Measurements from ENCODE around the gene SLC34A3. TPM values are rescaled to one million over a fixed set of nuclear protein-coding genes. Genes with fewer than 3 reads are reported as not detected.

The SLC34A3 gene
- total and polyA plus RNA-seq, 2 donors (not counting 3 experiments of a cell fraction or from before 2014, with no cell fraction given): not detected

GRCh38 chr9:137205126-137206069 lies 25.3 kb upstream of the SLC34A3 start, which contains the start of the genes NDOR1 and TMEM203:
Gene NDOR1 (plus strand): TSS chr9:137205700. CDS start chr9:137205778, 78 bp downstream.
Gene TMEM203 (minus strand): TSS chr9:137205648. CDS start chr9:137205414, 234 bp downstream.
- peaks cover 0 to 5% of the 10 kb centered on the region in 2 experiments for H3K36me3 ChIP-seq (ENCODE audit: control insufficient read depth in 2 of 2, extremely low read depth in 1 of 2, insufficient read depth in 2 of 2, low read length in 2 of 2)
- peak within 1 kb of the TSS; percentile 56 for H3K27ac ChIP-seq (ENCODE audit: insufficient read depth, low read depth, low read length)
- H2AFZ ChIP-seq (ENCODE audit: low read depth, low read length): peak within 1 kb of the TSS; percentile 65
- TF ChIP-seq POLR2AphosphoS5 (IDR thresholded peaks at IDR 0.05; ENCODE audit: insufficient read depth, low read depth, low read length) (peak; percentile 98), POLR2A (IDR thresholded peaks at IDR 0.05; ENCODE audit: low read depth, low read length) (peak; percentile 97), MYC (IDR thresholded peaks at IDR 0.05; ENCODE audit: low read depth, low read length) (no peak), FOS (IDR thresholded peaks at IDR 0.05; ENCODE audit: borderline replicate concordance, insufficient read depth, low read length) (no peak)
- TF ChIP-seq, protein P1, sequence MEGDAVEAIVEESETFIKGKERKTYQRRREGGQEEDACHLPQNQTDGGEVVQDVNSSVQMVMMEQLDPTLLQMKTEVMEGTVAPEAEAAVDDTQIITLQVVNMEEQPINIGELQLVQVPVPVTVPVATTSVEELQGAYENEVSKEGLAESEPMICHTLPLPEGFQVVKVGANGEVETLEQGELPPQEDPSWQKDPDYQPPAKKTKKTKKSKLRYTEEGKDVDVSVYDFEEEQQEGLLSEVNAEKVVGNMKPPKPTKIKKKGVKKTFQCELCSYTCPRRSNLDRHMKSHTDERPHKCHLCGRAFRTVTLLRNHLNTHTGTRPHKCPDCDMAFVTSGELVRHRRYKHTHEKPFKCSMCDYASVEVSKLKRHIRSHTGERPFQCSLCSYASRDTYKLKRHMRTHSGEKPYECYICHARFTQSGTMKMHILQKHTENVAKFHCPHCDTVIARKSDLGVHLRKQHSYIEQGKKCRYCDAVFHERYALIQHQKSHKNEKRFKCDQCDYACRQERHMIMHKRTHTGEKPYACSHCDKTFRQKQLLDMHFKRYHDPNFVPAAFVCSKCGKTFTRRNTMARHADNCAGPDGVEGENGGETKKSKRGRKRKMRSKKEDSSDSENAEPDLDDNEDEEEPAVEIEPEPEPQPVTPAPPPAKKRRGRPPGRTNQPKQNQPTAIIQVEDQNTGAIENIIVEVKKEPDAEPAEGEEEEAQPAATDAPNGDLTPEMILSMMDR (IDR thresholded peaks at IDR 0.05; ENCODE audit: extremely low read depth in 1 of 2, insufficient read depth in 1 of 2, low read depth in 1 of 2, low read length in 2 of 2): no peak
- peak; percentile 81 for FAIRE-seq
- BruUV-seq (replicated peaks): TSS peak; percentile 73
- H4K20me1 ChIP-seq (replicated peaks; ENCODE audit: control insufficient read depth, extremely low read depth, insufficient read depth, low read length): no peaks in the 10 kb centered on the region
- no peaks in the 10 kb centered on the region for H3K27me3 ChIP-seq (ENCODE audit: control insufficient read depth in 2 of 2, insufficient read depth in 2 of 2, low read length in 2 of 2)
- intact Hi-C loops (cut with micrococcal nuclease): loop anchor here (2.0 kb wide), 1 partner anchor 17 kb away; the partner anchor contains the start of genes ANAPC2 and SSNA1
- peak; percentile 80 for DNase-seq (ENCODE audit: low read depth, low spot score)
- CTCF ChIA-PET: interaction anchor here (1.0 to 2.1 kb wide), 6 partner anchors 8 to 36 kb away, joined by 3 to 13 read pairs (median 6); partner anchors contain the start of genes LRRC26, RNF208, RNF224 and SSNA1
- no peaks in the 10 kb centered on the region for H3K9me1 ChIP-seq (replicated peaks; ENCODE audit: control insufficient read depth, extremely low read depth, insufficient read depth, low read length)
- dilution Hi-C loops (cut with MboI; ENCODE audit: extremely low pct_ligation_motif_present, low sequenced_read_pairs): no loop called here
- H3K9me3 ChIP-seq (replicated peaks; ENCODE audit: control insufficient read depth, insufficient read depth, low read length): no peaks in the 10 kb centered on the region
- POLR2A ChIA-PET: interaction anchor here (1.0 to 1.4 kb wide), 2 partner anchors 17 to 35 kb away, joined by 3 to 4 read pairs; partner anchors contain the start of genes SSNA1 and TUBB4B
- H3K4me1 ChIP-seq (ENCODE audit: control insufficient read depth, extremely low read depth, insufficient read depth, low read length): peaks cover 26% of the 10 kb centered on the region
- H3K9ac ChIP-seq (replicated peaks; ENCODE audit: extremely low read depth, insufficient read depth, low read length): peak within 1 kb of the TSS; percentile 85
- peak within 1 kb of the TSS; percentile 83 for H3K4me2 ChIP-seq (ENCODE audit: insufficient read depth, low read length)
- H3K79me2 ChIP-seq (ENCODE audit: control insufficient read depth, insufficient read depth, low read length): peaks cover 35% of the 10 kb centered on the region
- peak within 1 kb of the TSS; percentile 61 to 68 (median 62) for H3K4me3 ChIP-seq (replicated peaks in 1 of 3; ENCODE audit: insufficient read depth in 1 of 3, low read depth in 1 of 3, low read length in 3 of 3)
